Activated T-helper 17 cell treated with anti-CD3 and anti-CD28 coated beads, Interleukin-2, amount 50 U/mL, for 72 hours (primary cell): ENCODE results near the gene KIAA1958. TPM values are rescaled to one million over a fixed set of nuclear protein-coding genes. Genes with fewer than 3 reads are reported as not detected.

Experiments used
- ATAC-seq: fragments of 150-1000 bp; cut with Tn5 transposase; replicated peaks from 2 replicates; pipeline ENCODE4 v1.10.0; 2021; ENCODE audit warnings: mild to moderate bottlenecking, moderate library complexity
- H3K27ac Mint-ChIP-seq: one replicate; pipeline ENCODE4 v1.8.0; 2022; ENCODE audit warnings: mixed read lengths
- H3K27me3 Mint-ChIP-seq: one replicate; pipeline ENCODE4 v1.8.0; 2022; ENCODE audit warnings: mixed read lengths
- H3K36me3 Mint-ChIP-seq: one replicate; pipeline ENCODE4 v1.8.0; 2022; ENCODE audit warnings: low read depth, mild to moderate bottlenecking, mixed read lengths
- H3K4me1 Mint-ChIP-seq: one replicate; pipeline ENCODE4 v1.8.0; 2022; ENCODE audit warnings: mixed read lengths
- H3K4me3 Mint-ChIP-seq: one replicate; pipeline ENCODE4 v1.8.0; 2022; ENCODE audit warnings: mild to moderate bottlenecking, mixed read lengths
- H3K9me3 Mint-ChIP-seq: one replicate; pipeline ENCODE4 v1.8.0; 2022; ENCODE audit warnings: mixed read lengths
- total RNA-seq, 2 donors: library from RNA; stranded (reverse); gene quantifications; one replicate each; pipeline ENCODE4 v1.2.3, GENCODE V29; 2022

The KIAA1958 gene
- total RNA-seq, 2 donors from 2014 or later = 10.0 to 12.5 TPM

DNA sequence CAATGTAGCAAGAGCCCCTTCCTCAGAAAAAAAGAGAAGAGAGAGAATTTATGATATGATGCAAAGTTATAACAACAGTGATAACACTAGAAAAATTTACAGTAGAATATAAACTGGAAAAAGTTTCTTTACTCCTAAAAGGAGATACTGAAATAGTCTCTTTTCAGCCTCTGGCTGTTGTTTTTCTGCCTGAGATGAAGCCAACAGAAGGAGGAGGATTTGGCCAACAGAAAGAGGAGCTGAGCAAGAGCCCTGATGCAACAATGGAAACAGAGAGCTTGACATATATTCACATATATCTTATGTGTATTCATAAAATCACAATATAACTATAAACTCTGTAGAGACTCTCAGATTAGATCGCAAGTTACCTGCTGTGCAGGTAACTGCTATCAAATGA lies 122.2 kb downstream of the KIAA1958 start:
- no peaks in the 10 kb centered on the region for H3K36me3 Mint-ChIP-seq
- no peaks in the 10 kb centered on the region for H3K4me1 Mint-ChIP-seq
- no peak for ATAC-seq
- no peak overlapping the region for H3K27ac Mint-ChIP-seq
- no peaks in the 10 kb centered on the region for H3K9me3 Mint-ChIP-seq
- H3K27me3 Mint-ChIP-seq = no peaks in the 10 kb centered on the region
- H3K4me3 Mint-ChIP-seq = no peak overlapping the region

DNA sequence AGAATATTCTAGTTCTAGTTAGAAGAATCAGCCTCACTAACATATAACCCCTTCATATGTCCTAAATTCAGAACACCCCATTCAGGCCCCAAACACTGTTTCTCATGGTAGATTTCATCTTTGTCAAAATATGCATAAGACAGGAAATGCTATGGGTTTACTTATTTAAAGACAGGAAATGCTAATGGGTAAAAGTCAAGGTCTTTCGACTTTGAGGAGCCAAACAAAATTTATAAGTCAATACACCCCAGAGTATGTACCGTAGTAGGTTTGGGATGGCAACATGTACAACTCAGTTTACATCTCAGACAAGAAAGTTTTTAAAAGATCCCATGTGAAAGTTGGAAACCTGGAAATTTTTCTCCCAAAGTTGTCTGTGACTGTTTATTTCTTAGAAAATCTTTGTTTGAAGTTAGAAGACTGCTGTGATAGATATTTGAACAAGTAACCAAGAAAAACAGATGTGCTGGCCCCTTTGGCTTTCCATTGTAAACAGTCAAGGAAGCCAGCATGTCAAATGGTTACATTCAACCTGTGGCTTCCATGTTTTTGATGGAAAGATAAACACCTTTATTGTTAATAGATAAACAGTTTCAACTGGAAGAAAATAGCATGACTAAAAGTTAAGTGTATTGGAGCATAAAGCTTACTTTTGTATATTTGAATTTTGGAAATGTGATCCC lies 129.1 kb downstream of the KIAA1958 start:
- no peaks in the 10 kb centered on the region for H3K36me3 Mint-ChIP-seq
- no peak for ATAC-seq
- H3K27me3 Mint-ChIP-seq = no peaks in the 10 kb centered on the region
- no peaks in the 10 kb centered on the region for H3K4me1 Mint-ChIP-seq
- H3K4me3 Mint-ChIP-seq = no peak overlapping the region
- H3K27ac Mint-ChIP-seq = no peak overlapping the region
- no peaks in the 10 kb centered on the region for H3K9me3 Mint-ChIP-seq

- Mint-ChIP-seq H3K36me3 (no peaks in the 10 kb centered on the region), H3K9me3 (no peaks in the 10 kb centered on the region), H3K4me3 (no peak overlapping the region), H3K27me3 (no peaks in the 10 kb centered on the region), H3K27ac (no peak overlapping the region), H3K4me1 (no peaks in the 10 kb centered on the region)
- no peak for ATAC-seq
Observed at GRCh38 chr9:112617371-112617770, 130.7 kb downstream of the KIAA1958 start.

- no peaks in the 10 kb centered on the region for H3K27me3 Mint-ChIP-seq
- no peak overlapping the region for H3K27ac Mint-ChIP-seq
- no peaks in the 10 kb centered on the region for H3K9me3 Mint-ChIP-seq
- no peaks in the 10 kb centered on the region for H3K36me3 Mint-ChIP-seq
- ATAC-seq = no peak
- no peaks in the 10 kb centered on the region for H3K4me1 Mint-ChIP-seq
- no peak overlapping the region for H3K4me3 Mint-ChIP-seq
Observed at GRCh38 chr9:112618385-112619009, 131.9 kb downstream of the KIAA1958 start.

- Mint-ChIP-seq H3K27me3 (no peaks in the 10 kb centered on the region), H3K4me3 (no peak overlapping the region), H3K4me1 (no peaks in the 10 kb centered on the region), H3K9me3 (no peaks in the 10 kb centered on the region), H3K27ac (no peak overlapping the region), H3K36me3 (no peaks in the 10 kb centered on the region)
- ATAC-seq = no peak
Observed at GRCh38 chr9:112620388-112620787, 133.8 kb downstream of the KIAA1958 start.

- H3K27ac Mint-ChIP-seq = no peak overlapping the region
- no peak overlapping the region for H3K4me3 Mint-ChIP-seq
- no peaks in the 10 kb centered on the region for H3K4me1 Mint-ChIP-seq
- no peaks in the 10 kb centered on the region for H3K9me3 Mint-ChIP-seq
- no peak for ATAC-seq
- no peaks in the 10 kb centered on the region for H3K27me3 Mint-ChIP-seq
- no peaks in the 10 kb centered on the region for H3K36me3 Mint-ChIP-seq
Observed at GRCh38 chr9:112621018-112621655, 134.5 kb downstream of the KIAA1958 start.

DNA sequence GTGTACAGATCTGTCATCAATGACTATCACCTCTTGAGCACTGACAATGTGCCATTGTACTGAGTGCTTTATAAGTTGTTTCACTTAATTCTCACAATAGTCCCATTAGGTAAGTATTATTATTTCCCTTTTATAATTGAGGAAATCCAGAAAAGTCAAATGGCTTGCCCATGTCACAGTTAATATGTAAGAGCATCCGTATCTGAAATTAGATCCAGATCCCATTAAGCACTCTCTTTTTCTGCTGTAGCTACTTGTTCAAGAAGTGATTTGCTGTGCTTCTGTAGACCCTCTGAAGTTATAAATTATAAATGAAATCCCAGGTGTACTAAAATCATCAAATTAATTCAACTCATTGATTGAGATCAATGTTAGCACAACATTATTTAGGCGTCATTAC lies 136.6 kb downstream of the KIAA1958 start:
- Mint-ChIP-seq H3K27me3 (no peaks in the 10 kb centered on the region), H3K36me3 (no peaks in the 10 kb centered on the region), H3K9me3 (no peaks in the 10 kb centered on the region), H3K27ac (no peak overlapping the region), H3K4me3 (no peak overlapping the region), H3K4me1 (no peaks in the 10 kb centered on the region)
- no peak for ATAC-seq

- no peaks in the 10 kb centered on the region for H3K4me1 Mint-ChIP-seq
- no peaks in the 10 kb centered on the region for H3K36me3 Mint-ChIP-seq
- no peak overlapping the region for H3K4me3 Mint-ChIP-seq
- H3K9me3 Mint-ChIP-seq = no peaks in the 10 kb centered on the region
- ATAC-seq = no peak
- no peak overlapping the region for H3K27ac Mint-ChIP-seq
- H3K27me3 Mint-ChIP-seq = no peaks in the 10 kb centered on the region
Observed at GRCh38 chr9:112624711-112625707, 138.4 kb downstream of the KIAA1958 start.

DNA sequence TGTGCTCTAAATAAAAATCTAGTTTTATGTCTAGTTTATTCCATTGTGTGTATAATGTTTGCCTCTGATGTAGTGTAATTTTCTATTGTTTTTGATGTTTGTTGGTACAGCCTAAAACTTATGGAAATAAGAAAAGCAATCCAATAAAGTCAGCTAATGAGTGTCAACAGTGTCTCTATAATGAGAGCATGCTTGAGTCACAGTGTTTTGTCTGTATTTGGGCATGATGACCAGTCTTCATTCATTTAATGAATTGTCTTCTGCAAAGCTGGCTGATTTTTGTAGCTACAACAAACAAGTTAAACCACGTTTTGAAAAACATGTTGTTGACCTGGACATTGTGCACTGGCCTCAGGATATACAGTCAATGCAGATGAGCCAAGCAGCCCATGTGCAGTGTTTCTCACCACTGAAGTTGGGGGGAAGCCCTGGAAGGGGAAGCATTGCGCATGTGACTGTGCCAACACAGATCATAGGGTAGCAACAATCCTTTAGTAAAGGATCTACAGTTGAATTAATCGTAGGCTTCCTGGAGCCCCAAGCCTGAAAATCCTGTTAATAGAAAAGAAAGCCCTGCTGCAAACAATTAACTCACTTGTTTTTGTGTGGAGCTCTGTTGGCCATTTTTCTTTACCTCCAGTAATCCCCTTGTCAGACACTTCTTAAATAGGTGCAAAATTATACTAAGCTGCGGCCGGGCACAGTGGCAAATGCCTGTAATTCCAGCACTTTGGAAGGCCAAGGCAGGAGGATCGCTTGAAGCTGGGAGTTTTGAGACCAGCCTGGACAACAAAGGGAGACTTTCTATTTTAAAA lies 143.3 kb downstream of the KIAA1958 start:
- Mint-ChIP-seq H3K9me3 (no peaks in the 10 kb centered on the region), H3K36me3 (no peaks in the 10 kb centered on the region), H3K4me3 (no peak overlapping the region), H3K4me1 (no peaks in the 10 kb centered on the region), H3K27ac (no peak overlapping the region), H3K27me3 (no peaks in the 10 kb centered on the region)
- no peak for ATAC-seq

DNA sequence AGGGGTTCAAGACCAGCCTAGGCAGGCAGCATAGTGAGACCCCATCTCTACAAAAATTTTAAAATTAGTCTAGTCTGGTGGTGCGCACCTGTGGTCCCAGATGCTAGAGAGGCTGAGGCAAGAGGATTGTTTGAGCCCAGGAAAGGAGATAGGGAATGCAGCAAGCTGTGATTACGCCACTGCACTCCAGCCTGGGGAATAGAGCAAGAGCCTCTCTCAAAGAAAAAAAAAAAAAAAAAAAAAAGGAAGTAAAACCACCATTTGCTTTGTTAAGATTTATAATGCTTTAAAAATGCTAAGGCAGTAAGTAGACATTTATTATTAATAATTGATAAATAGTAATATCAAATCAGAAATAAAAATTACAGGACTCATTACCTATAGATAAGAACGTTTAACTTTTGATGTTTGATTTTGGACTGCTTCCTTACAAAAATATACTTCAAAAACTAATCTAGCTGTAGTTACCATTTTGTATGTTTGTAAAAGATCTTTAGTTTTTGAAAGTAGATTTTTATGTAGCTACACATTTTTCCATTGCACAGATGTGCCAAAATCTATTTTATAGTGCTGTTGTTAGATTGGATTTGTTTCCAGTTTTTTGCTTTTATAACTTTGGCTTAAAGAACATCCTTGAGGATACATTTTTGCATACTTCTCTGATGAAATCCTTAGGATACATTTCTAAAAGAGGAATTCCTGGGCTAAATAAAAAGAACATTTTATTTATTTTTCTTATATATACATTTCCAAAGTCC lies 144.9 kb downstream of the KIAA1958 start:
- no peak overlapping the region for H3K27ac Mint-ChIP-seq
- no peak overlapping the region for H3K4me3 Mint-ChIP-seq
- H3K36me3 Mint-ChIP-seq = no peaks in the 10 kb centered on the region
- no peaks in the 10 kb centered on the region for H3K4me1 Mint-ChIP-seq
- no peaks in the 10 kb centered on the region for H3K27me3 Mint-ChIP-seq
- H3K9me3 Mint-ChIP-seq = no peaks in the 10 kb centered on the region
- no peak for ATAC-seq

DNA sequence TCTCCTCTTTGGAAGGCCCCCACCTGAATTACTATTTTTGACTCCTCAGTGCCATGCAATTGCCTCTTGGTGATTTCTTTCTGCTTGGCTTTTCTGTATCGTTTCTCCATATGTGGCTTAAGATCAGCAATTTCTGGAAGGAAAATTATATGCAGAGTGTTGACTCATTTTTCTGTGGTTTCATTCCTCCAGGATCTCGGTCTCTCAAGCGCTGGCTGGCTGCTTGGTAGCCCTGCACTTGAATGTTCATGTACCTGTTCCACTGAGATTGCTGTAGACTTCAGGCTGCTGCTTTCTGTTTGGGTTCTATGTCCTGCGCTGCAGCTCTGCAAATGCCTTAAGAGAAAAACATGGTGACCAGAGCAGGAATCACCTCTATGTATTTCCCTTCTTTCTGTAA lies 153.7 kb downstream of the KIAA1958 start:
- no peaks in the 10 kb centered on the region for H3K4me1 Mint-ChIP-seq
- peaks cover 15% of the 10 kb centered on the region for H3K27me3 Mint-ChIP-seq
- H3K4me3 Mint-ChIP-seq = no peak overlapping the region
- no peak overlapping the region for H3K27ac Mint-ChIP-seq
- H3K9me3 Mint-ChIP-seq = peaks cover 17% of the 10 kb centered on the region
- no peaks in the 10 kb centered on the region for H3K36me3 Mint-ChIP-seq
- no peak for ATAC-seq

- H3K9me3 Mint-ChIP-seq = peaks cover 24% of the 10 kb centered on the region
- no peak for ATAC-seq
- H3K4me1 Mint-ChIP-seq = no peaks in the 10 kb centered on the region
- H3K27ac Mint-ChIP-seq = no peak overlapping the region
- H3K27me3 Mint-ChIP-seq = peaks cover 15% of the 10 kb centered on the region
- no peak overlapping the region for H3K4me3 Mint-ChIP-seq
- H3K36me3 Mint-ChIP-seq = peaks cover 7% of the 10 kb centered on the region
Observed at GRCh38 chr9:112642126-112642525, 155.5 kb downstream of the KIAA1958 start.

DNA sequence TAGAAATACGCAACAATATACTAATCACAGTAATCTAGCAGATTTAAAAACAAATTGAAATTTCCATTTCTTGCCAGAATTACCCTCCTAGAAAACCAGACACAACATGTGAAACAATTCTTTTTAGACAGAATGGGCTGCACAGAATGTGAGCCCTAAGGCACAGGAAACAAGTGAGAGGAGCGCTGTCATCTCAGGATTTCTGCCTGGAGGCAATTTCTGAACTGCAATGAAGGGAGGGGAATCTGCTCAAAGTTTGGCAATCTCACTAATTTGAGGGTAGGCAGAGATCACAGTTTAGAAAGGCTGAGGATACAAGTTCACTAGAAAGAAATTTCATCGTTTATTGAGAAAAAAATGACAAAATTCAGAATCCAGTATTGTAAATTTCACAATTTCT lies 161.0 kb downstream of the KIAA1958 start:
- Mint-ChIP-seq H3K9me3 (peaks cover 22% of the 10 kb centered on the region), H3K4me3 (no peak overlapping the region), H3K27ac (no peak overlapping the region), H3K4me1 (no peaks in the 10 kb centered on the region), H3K36me3 (peaks cover 12% of the 10 kb centered on the region), H3K27me3 (peaks cover 6% of the 10 kb centered on the region)
- ATAC-seq = no peak
